ENCODE data around the gene EMSY.

EMSY gene

DNA sequence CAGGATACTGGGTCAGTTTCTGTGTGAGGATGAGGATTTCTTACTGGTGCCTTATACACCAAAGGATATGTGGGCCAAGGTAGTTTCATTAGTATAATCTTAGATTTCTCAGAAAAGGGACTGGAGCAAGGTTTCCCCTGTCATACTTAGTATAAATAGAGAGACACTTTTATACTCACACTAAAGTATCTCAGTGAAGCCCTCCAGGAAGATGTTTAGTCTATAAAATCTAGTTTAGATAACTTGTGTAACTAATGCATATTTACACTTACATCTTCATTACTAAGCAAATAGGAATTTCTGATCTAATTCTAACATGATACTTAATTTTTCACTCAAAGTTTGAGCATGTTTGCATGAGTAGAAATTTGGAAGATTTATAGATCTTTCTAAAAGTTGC, 11.1 kb downstream of the EMSY start:
- no peak for DNase-seq

DNA sequence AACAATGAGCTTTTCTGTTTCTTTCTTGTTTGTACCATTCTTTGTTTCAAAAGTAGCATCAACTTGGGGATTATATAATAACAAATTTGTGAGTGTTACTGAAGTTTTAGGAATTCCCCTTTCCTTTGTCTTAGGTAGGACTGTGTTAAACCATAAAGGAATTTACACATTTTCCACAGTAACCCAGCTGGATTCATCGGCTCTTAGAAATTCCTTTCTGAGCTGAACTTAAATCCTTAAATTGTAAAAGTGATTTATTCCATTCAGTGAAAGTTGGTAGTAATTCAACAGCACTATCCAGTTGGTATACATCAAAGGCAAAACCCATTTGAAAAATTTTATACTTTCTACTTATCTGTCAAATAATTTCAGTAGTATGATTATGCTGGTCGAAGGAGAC, 11.8 kb downstream of the EMSY start:
- no peak for DNase-seq

DNA sequence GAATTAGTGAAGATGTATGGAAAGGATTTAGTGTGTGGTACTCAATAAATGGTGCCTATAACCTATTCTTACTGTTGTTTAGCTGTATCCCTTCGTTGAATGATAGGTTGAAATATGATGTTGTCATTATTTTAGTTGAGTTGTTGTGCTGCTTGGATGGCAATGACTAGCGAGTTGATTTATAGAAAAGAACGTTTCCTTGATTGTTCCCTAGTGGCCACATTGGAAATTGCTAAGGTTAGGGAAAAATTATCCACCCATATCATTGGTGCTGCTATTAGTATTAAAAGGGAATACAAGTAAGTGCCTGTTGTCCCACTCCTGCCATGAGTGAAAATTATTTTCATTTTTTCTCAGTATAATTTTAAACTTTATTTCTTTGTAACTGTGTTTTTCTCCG, 14.5 kb downstream of the EMSY start:
- DNase-seq = no peak

DNA sequence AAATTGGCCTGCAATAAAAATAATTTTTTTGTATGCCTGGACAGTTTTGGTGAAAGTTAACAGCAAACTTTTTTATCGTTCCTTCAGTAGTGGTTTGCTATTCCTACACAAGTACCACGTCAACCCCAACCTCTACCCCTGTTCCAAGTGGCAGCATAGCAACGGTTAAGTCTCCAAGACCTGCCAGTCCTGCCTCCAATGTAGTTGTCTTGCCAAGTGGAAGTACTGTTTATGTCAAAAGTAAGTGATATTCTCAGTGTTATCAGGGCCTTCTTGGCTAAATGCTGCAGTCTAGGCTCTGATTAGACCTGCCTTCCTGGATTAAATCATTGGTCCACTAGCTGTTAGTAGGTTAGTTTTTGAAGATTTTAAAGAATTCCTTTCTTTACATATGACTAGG, 15.0 kb downstream of the EMSY start:
- no peak for DNase-seq

DNA sequence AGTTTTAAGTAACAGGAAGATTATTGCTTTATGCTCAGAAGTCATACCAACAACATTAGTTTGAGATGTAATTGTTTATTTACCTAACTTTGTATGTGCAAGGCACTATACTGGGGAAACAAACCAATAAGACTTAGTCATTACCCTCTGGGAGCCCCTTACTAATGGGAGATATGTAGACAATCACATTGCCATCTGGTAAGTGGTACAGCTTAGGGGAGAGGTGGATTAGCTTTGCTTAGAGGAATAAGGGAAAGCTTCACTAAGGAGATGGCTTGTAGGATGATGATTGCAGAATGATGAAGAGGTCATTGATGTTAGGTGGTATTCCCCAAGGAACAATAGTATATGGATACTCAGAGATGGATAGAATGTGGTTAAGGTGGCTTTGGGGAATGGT, 17.5 kb downstream of the EMSY start:
- no peak for DNase-seq

GRCh38 chr11:76465701-76466100, 20.9 kb downstream of the EMSY start:
- no peak for DNase-seq

DNA sequence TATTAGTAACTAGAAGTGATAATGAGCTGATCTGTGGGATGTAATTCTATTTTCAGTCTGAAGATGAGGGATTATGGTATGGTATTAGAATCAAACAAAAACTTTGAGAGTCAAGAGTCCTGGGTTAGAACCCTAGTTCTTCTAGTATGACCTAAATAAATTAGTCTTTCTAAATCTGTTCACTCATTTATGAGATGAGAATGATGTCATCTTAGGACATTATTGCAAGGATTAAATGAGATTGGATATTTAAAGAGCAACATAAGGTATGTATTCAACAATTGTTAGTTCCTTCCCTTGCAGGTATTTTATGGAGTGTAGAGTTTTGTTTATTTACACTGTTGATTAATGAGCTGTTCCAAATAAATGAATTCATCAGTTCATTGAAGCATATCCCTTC, 21.8 kb downstream of the EMSY start:
- no peak for DNase-seq

DNA sequence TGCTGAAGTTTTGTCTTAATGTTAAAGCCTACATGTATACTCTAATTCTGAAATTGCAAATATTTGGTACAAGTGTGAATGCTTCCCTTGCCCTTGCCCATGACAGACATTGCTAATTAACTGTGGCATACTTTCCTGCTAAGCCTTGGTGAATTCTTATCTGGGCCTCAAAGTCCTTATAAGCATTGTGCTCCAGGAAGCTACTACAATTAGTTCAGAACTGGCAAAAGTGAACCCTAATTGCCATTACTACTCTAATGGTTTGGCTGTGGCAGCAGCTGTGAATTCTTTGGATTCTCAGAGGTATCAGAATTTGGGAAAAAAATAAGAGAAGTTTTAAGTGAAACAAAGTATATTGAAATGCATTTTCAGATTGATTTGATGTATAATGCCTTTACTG, 24.3 kb downstream of the EMSY start:
- no peak for DNase-seq

DNA sequence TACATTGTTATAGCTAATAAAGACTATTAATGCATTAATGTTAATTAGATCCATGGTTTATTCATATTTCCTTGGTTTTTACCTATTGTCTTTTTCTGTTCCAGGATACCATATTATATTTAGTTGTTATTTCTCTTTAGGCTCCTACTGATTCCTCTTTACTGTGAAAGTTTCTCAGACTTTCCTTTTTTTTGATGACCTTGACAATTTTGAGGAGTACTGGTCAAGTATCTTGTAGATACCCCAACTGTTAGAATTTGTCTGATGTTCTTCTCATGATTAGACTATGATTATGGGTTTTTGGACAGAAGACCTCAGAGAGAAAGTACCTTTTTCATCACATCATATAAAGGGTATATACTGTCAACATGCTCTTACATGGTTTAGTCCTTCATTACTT, 26.6 kb downstream of the EMSY start:
- no peak for DNase-seq

DNA sequence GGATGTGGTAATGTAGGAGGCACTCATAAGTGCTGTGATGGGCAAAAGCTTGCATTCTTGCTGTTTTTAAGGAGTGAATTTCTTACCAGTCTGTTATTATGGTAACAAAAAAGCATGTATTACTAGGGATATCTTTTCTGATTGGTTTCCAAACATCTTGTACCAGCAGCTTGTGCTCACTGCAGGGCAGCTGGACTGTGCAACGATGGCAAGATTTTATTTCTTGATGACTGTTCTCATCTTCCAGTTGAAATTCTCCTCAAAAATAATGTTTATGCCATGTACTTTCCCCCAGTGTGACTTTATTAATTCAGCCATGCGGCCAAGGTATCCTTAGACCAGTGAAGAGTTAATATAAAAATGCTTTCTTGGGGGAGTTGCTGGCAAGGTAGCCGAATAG, 35.4 kb downstream of the EMSY start:
- DNase-seq = no peak

DNA sequence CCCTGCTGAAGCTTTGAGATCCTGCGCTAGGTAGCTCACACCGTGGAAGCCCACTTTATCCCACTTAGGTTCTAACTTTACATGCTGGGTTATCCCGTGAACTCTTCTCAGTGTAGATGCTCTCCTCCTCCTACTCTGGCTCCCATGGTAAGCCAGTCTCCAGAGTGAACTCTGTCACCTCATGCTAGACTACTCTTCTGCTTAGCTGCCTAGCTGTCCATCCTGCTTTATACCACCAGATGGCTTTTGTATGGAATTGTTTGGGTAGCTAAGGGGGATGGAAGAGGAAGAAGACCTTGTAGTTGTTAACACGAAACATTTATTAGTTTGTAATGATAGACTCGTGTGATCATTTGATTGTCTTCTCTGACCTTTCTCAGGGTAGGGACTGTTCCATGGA, 46.8 kb downstream of the EMSY start:
- DNase-seq = no peak

DNA sequence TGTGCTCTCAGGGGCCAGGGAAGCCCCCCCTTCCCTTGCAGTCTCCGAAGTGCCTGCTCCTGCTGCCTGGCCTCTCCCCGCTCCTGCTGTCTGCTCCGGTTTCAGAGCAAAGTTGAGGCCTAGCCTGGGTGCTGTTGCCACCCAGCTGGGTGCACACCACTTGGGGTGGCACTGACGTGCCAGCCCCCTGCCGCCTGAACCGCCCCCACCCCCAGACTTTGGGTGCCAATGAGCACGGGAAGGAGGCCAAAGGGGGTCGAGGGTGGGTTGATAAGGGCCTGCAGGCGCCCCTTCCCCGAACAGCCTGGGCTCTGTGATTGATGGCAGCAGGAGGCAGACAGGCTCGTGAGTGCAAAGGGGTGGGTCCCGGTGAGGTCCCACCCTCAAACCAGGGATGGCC, 48.2 kb downstream of the EMSY start:
- no peak for DNase-seq

DNA sequence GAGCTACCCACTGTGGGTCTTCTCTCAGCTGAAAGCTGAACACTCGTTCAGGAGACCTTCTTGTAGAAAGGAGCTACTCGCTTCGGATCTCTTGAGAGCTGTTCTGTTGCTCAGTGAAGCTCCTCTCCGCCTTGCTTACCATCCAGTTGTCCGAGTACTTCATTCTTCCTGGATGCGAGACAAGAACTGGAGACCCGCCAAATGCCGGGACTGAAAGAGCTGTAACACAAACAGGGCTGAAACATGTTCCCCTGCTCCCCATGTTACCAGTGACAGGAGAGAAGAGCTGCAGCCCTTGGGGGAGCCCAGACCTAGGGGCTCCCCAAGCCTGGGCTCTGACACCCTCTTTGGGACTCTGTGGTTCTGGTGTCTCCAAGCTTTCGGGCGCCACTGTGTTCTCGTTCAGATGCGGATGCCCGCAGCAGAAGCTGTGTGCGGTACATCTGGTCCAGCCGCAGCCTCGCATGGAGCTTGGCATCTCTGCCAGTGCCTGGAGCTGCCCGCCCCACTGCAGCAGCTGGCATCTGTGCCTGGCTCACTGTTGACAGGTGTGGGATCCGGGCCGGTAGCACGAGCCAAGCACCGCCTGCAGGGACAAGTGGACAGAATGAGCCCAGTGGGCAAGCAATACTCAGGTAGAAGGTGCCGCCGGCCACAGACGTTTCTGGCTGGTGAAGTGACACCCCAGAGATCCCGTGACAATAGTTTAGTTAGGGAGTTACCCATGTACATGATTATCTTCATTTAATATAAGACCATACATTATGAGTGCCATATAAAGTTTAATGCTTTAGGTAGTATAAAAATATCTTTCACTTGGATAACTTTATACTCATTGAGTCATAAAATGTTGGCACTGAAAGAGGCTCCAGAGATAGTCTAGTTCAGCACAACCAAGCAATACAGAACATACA, 49.1 kb downstream of the EMSY start:
- no peak for DNase-seq

DNA sequence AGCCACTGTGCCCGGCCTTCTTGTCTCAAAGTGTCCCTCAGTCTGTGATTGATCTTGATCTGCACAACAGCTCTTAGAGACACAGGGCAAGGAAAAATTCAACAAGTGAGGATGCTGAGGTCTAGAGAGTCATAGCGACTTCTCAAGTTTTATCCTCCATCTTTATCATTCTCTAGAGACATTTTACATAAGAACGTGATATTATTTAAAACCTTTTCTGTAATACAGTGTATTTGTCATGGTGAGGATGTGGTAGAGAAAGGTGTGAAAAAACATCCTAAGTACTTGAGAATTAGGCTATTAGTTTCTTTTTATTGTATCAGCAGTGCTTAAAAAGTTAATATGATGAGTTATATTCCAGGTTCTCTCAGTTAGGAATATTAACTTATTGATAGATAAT, 50.2 kb downstream of the EMSY start:
- DNase-seq = no peak

GRCh38 chr11:76496174-76496573, 51.4 kb downstream of the EMSY start:
- no peak for DNase-seq

- no peak for DNase-seq
Observed at GRCh38 chr11:76501526-76502202, 56.8 kb downstream of the EMSY start.

GRCh38 chr11:76506833-76507232, 62.0 kb downstream of the EMSY start:
- DNase-seq = no peak

DNA sequence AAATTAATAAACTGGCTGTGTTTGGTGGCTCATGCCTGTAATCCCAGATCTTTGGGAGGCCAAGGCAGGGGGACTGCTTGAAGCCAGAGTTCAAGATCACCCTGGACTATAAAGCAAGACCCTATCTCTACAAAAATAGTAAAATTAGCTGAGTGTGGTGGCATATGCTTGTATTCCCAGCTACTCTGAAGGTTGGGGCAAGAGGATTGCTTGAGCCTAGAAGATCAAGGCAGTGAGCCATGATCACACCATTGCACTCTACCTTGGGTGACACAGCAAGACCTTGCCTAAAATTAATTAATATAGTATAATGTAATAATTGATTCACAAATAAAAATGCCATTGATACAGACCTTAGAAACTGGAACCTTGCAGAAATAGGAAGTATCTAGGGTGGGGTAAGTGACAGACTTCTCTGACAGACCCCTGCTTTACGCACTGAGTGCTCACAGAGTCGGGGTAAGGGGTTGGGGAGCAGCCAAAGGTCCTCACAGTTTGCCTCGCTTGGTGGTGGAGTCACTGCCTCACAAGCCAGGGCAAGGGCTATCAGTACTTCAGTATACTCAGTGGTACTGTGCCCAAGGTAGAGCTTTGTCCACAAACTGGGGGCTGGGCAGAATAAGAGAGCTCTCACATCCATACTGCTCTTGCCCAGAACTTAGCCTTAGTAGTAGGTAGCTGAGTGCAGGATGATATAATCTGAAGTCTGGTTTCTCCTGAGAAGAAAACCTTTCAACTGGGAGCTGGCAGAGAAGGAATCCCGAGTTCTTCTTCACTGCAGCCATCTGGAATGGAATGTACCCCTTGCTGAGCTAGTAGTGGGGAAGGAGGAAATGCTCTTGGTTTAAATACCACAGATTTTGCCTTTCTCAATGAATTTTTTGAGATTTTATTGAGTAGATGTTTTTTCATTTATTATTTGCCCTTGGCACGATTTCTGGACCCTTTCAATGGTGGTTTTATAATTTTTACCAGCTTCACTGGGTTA, 65.5 kb downstream of the EMSY start:
- no peak for DNase-seq

DNA sequence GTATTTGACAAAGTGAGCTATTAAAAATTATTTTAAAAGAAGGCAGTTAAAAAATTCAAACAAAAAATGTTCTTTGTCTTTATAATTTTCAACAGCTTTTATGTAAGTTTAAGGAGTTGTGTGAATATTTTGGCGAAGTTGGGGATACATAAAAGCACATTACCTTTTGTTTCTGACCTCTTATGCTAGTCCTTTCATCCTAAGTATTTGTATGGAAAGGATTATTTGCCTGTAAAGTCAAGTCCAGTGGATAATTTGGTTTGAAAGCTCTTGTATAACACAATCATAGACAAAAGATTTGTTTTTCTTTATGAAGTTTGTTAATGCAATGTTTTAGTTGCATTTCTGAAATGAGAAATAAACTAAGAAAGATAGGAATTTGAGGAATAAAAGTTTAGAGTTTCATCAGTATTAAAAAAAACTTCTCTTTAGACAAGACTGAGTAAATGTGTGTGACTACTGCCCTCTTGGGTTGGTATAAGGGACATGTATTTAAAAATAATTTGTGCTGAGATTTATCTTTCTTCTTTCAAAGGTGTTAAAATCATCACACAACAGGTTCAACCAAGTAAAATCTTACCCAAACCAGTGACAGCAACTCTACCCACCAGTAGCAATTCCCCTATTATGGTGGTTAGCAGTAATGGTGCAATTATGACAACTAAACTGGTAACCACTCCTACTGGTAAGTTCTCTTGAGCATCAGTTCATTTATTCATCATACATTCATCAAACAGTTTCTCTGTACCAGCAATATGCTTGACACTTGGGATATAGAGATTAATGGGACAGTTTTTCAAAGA, 68.2 kb downstream of the EMSY start:
- DNase-seq = no peak

DNA sequence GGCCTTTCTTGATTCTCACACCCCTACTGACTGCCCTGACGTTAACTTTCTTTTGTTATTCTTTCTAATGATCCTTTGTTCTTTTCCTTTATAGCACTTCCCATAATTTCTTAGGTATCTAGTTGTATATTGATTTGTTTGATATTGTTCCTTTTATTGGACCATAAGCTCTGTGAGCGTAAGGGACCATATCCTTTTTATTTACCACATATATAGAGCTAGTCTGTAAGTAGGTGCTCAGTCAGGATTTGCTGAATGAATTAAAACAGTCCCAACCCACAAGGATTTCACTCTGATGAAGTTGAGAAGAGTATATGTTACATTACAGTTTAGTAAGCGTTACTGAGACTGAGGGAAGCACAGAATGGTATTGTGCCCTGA, 68.8 kb downstream of the EMSY start:
- no peak for DNase-seq

DNA sequence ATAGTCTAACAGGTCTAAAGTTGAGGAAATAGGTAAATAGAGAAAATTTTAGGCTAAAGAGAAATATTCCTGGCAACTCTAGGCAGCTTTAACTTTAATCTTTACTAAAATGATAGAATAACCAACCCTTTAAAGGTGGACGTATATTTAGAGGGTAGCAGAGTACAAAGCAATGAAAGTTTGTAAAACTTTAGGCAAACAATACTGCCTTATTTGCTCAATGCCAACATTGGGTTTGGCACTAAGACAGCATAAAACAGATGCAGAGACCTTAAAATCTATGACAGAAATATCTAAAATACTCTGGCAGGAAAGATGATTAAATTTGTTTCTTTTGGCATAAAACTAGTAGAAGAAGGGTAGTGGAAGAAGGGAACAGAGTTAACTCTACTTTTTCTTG, 70.7 kb downstream of the EMSY start:
- no peak for DNase-seq

DNA sequence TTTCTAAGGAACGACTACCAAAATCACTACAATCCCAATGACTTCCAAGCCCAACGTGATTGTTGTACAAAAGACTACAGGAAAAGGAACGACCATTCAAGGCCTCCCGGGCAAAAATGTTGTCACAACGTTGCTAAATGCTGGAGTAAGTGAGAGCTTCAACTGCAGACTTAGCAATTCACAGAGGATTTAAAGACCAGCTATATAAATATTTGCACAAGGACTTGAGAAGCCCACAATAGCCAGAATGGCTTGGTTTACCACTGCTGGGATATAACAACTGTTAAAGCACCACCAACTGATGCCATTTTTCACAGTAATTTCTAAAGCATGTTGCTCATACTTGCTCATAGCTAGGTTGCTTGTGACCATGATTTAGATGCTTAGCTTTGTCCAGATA, 78.3 kb downstream of the EMSY start:
- no peak for DNase-seq
